Stimulated activated CD8-positive, alpha-beta memory T cell treated with anti-CD3 and anti-CD28 coated beads, Interleukin-7, amount 100 ng/mL, for 1 hour (primary cell): ENCODE results near the gene DPP6.
"Not testable (repeated sequence)": the region's sequence is repeated elsewhere in the genome, so short reads cannot be mapped to it uniquely, and the experiment has no call there.

Experiments
- DNase-seq, 2 donors: peaks; one replicate each; pipeline ENCODE4 v3.0.0-alpha.2; 2020; ENCODE audit warnings: low read depth in 2 of 2

The DPP6 gene

GRCh38 chr7:154051643-154052529 is at the start of gene DPP6:
Gene DPP6 (plus strand): TSS chr7:154052398.
- not testable (repeated sequence) for DNase-seq

- DNase-seq: not testable (repeated sequence)
These were observed 42.7 kb upstream of the DPP6 start for GRCh38 chr7:154009423-154009911.

GRCh38 chr7:154010726-154011568 is 41.3 kb upstream of the DPP6 start:
- DNase-seq: not testable (repeated sequence)

- not testable (repeated sequence) for DNase-seq
These were observed 39.4 kb upstream of the DPP6 start for GRCh38 chr7:154012800-154013199.

- DNase-seq: not testable (repeated sequence)
These were observed 36.6 kb upstream of the DPP6 start for GRCh38 chr7:154015636-154016035.

- DNase-seq: not testable (repeated sequence)
These were observed 33.8 kb upstream of the DPP6 start for GRCh38 chr7:154018354-154018753.

- not testable (repeated sequence) for DNase-seq
These were observed 24.4 kb upstream of the DPP6 start for GRCh38 chr7:154027805-154028204.

- DNase-seq: not testable (repeated sequence)
These were observed 21.6 kb upstream of the DPP6 start for GRCh38 chr7:154030476-154031080.

GRCh38 chr7:154039466-154040165 is 12.6 kb upstream of the DPP6 start:
- not testable (repeated sequence) for DNase-seq

- DNase-seq: not testable (repeated sequence)
These were observed 1.8 kb upstream of the DPP6 start for GRCh38 chr7:154050394-154050793.

- not testable (repeated sequence) for DNase-seq
These were observed 1.1 kb upstream of the DPP6 start for GRCh38 chr7:154051006-154051642.

- not testable (repeated sequence) for DNase-seq
These were observed 493 bp downstream of the DPP6 start for GRCh38 chr7:154052530-154053252.

- DNase-seq: not testable (repeated sequence)
These were observed 1.5 kb downstream of the DPP6 start for GRCh38 chr7:154053466-154054312.

- DNase-seq: not testable (repeated sequence)
These were observed 2.5 kb downstream of the DPP6 start for GRCh38 chr7:154054664-154055063.

- not testable (repeated sequence) for DNase-seq
These were observed 3.4 kb downstream of the DPP6 start for GRCh38 chr7:154055491-154056106.

- not testable (repeated sequence) for DNase-seq
These were observed 6.6 kb downstream of the DPP6 start for GRCh38 chr7:154058783-154059182.

- DNase-seq: not testable (repeated sequence)
These were observed 8.4 kb downstream of the DPP6 start for GRCh38 chr7:154060551-154060950.

GRCh38 chr7:154071833-154072232 is 19.6 kb downstream of the DPP6 start:
- not testable (repeated sequence) for DNase-seq
